Psoas muscle (tissue), 8 donors: Measurements from ENCODE around the gene SLC43A2. TPM values are rescaled to one million over a fixed set of nuclear protein-coding genes. Genes with fewer than 3 reads are reported as not detected.
"Not testable (repeated sequence)": the region's sequence is repeated elsewhere in the genome, so short reads cannot be mapped to it uniquely, and the experiment has no call there.

Experiments
- ATAC-seq, 4 donors: fragments of 200-7000 bp; cut with Tn5 transposase; one replicate each; pipeline ENCODE4 v1.9.1; 2020; ENCODE audit warnings: moderate library complexity in 3 of 4, mild to moderate bottlenecking in 2 of 4
- DNase-seq, 2 donors: peaks; one replicate each; pipeline ENCODE4 v3.0.0-alpha.2; 2020
- H3K27ac ChIP-seq: fragments of 200-600 bp; one replicate; pipeline ENCODE4 v1.8.0; 2022
- H3K27me3 ChIP-seq, 3 donors: fragments of 200-600 bp in 1 of 3; one replicate each; pipeline versions ENCODE4 v1.6.1 to v1.8.0; 2013 to 2022; ENCODE audit warnings: low read length in 2 of 3, mild to moderate bottlenecking in 2 of 3, moderate library complexity in 1 of 3; ENCODE audit not compliant: insufficient read depth in 3 of 3
- H3K36me3 ChIP-seq, 2 donors: fragments of 200-600 bp in 1 of 2; one replicate each; pipeline versions ENCODE4 v1.6.1 to v1.8.0; 2013 to 2022; ENCODE audit warnings: low read depth in 1 of 2, mild to moderate bottlenecking in 1 of 2, moderate library complexity in 1 of 2; ENCODE audit not compliant: insufficient read depth in 1 of 2
- H3K4me1 ChIP-seq: fragments of 200-600 bp; one replicate; pipeline ENCODE4 v1.8.0; 2022
- H3K4me3 ChIP-seq: fragments of 200-600 bp; one replicate; pipeline ENCODE4 v1.8.0; 2022; ENCODE audit warnings: mild to moderate bottlenecking
- H3K9me3 ChIP-seq: fragments of 200-600 bp; one replicate; pipeline ENCODE4 v1.8.0; 2022
- WGBS, 3 donors: extraction: QIAGEN DNeasy Blood & Tissue Kit; methylation state at CpG; one replicate each; pipeline versions ENCODE4 v1.1.6 to v1.1.7; 2013; 5-methylcytosine and 5-hydroxymethylcytosine counted together
- intact Hi-C, 2 donors: fragments of 100-400 bp; cut with DNase I; formaldehyde crosslinking; loops; one replicate each; pipeline versions ENCODE4 v1.11.0 to v1.14.2; 2022
- long read RNA-seq, 2 donors: library from polyadenylated mRNA; unstranded; transcript quantifications; one replicate each; pipeline ENCODE4 v2.0.0, GENCODE V29; 2021
- polyA plus RNA-seq, 3 donors: library from polyadenylated mRNA; stranded (reverse); fragments of 200-250 nt; gene quantifications; one replicate each; pipeline ENCODE4 v1.2.3, GENCODE V29; 2013
- total RNA-seq, 4 donors: library from RNA; stranded (reverse); fragmentation: NEBNext Ultra II Directional in 2 of 4; extraction: Animal tissue kit (Norgen Biotek cat#: 25700) in 2 of 4; gene quantifications; one replicate each; pipeline versions ENCODE4 v1.2.1 to v1.2.4, GENCODE V29; 2021 to 2023
- TF ChIP-seq, protein P1 (sequence below): fragments of 200-600 bp; IDR thresholded peaks from one replicate; pipeline ENCODE4 v1.8.0; 2022; ENCODE audit warnings: antibody characterized with exemption
- donor health status: healthy with polysubstance abuse.
- donor health status: DM: no; HTN: no; CAD: no; lungs with moderate emphysema.
- donor health status: Bipolar disorder and iron deficiency.
- donor health status: healthy.
- donor health status: DM: yes; HTN: yes; CAD: no.
- donor health status: DM: no; HTN: no; CAD: no.
- donor health status: DM: no; HTN: no; CAD: no.
- donor health status: DM: yes; HTN: yes; CAD: no.

Gene SLC43A2
- total RNA-seq, result 10 to 100 TPM; 10.1 to 70.5 (median 30.0) TPM
- 10 to 100 TPM in 2 of 3 donors, 1 to 10 TPM in 1; 9.5 to 21.7 (median 19.0) TPM for polyA plus RNA-seq
- long read RNA-seq, donor 1, full-length matches to known transcripts, result 25 of 62 reads
- long read RNA-seq, donor 1, partial matches to known transcripts, result 8 of 62 reads
- long read RNA-seq, donor 1, other reads (novel, unspliced or antisense), result 29 of 62 reads
- long read RNA-seq, donor 2, full-length matches to known transcripts, result 23 of 65 reads
- long read RNA-seq, donor 2, partial matches to known transcripts, result 11 of 65 reads
- long read RNA-seq, donor 2, other reads (novel, unspliced or antisense), result 31 of 65 reads

DNA sequence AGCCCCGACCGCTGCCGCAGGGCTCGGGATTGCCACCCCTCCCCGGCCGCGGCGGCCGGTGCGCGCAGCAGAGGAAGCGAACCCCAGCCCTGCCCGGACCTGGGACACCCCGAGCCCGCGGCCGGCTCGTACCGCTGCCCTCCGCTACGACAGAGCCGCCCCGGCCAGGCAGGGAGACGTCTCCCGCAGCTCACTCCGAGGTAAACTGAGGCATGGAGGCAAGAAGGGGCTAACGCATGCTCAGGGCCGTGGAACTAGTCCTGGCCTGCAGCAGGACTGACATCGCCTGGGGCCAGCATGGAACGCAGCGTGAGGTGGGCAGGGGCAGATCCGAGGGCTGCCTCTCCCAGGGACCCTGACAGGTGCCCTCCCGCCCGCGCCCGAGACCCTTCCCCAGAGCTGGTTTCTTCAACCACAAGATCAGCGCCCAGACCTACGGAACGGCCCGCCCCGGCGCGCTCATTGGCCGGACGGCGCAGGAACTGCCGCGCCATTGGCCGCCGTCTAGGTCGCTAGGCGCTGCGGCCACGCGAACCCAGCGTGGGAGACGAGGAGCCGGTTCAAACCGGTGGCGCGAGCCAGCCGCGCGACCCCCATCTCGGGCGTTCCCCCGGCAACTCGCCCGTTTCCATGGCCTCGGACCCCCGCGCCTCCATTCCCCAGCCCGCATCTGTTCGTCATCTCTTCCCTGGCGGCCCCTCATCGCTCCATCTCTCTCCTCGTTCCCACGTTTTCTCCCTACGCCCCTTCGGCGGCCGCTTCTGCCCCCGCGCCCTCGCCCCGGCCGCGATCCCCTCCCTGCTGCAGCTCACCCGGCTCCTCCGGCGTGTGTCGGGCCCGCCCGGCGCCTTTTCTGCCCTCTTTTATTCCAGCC is at the start of gene SLC43A2:
Gene SLC43A2, minus strand, starts transcription at position 853 of the 874 bp plus-strand sequence. CDS start 960 bp downstream, outside the sequence.
- peaks cover 0 to 22% of the 10 kb centered on the region in 2 donors for H3K36me3 ChIP-seq
- H3K4me1 ChIP-seq, result peaks cover 29% of the 10 kb centered on the region
- DNase-seq (peak; percentile 82 to 89), ATAC-seq (peak; percentile 78 to 86 (median 82))
- H3K27ac ChIP-seq, result peak within 1 kb of the TSS; percentile 92
- H3K4me3 ChIP-seq, result peak within 1 kb of the TSS; percentile 93
- TF ChIP-seq, protein P1, sequence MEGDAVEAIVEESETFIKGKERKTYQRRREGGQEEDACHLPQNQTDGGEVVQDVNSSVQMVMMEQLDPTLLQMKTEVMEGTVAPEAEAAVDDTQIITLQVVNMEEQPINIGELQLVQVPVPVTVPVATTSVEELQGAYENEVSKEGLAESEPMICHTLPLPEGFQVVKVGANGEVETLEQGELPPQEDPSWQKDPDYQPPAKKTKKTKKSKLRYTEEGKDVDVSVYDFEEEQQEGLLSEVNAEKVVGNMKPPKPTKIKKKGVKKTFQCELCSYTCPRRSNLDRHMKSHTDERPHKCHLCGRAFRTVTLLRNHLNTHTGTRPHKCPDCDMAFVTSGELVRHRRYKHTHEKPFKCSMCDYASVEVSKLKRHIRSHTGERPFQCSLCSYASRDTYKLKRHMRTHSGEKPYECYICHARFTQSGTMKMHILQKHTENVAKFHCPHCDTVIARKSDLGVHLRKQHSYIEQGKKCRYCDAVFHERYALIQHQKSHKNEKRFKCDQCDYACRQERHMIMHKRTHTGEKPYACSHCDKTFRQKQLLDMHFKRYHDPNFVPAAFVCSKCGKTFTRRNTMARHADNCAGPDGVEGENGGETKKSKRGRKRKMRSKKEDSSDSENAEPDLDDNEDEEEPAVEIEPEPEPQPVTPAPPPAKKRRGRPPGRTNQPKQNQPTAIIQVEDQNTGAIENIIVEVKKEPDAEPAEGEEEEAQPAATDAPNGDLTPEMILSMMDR, result no peak
- H3K9me3 ChIP-seq, result no peaks in the 10 kb centered on the region
- H3K27me3 ChIP-seq, result no peaks in the 10 kb centered on the region
- WGBS, 3 donors, result 0 to 1% (median 1%) methylated on average over 62 to 95 of the region's 95 CpGs
- intact Hi-C loops, result loop anchor here (5.0 kb wide), 2 partner anchors 36 to 366 kb away; no protein-coding TSS in a partner anchor

- intact Hi-C loops, result loop anchor here in 1 of 2 donors (5.0 kb wide), 1 partner anchor 36 kb away; the partner anchor contains the start of gene TLCD2
- Histone ChIP-seq H3K27me3 (no peaks in the 10 kb centered on the region), H3K4me3 (no peak overlapping the region), H3K4me1 (no peaks in the 10 kb centered on the region), H3K36me3 (peaks cover 34 to 100% of the 10 kb centered on the region in 2 donors), H3K9me3 (no peaks in the 10 kb centered on the region), H3K27ac (no peak overlapping the region)
- ATAC-seq, result no peak
- DNase-seq, result peak in 1 of 2 donors; percentile 41
- TF ChIP-seq, protein P1, result no peak
- WGBS, 3 donors, result 86 to 93% (median 89%) methylated on average over 13 of the region's 13 CpGs
These were observed 47.8 kb upstream of the SLC43A2 start for GRCh38 chr17:1676401-1676800.

DNA sequence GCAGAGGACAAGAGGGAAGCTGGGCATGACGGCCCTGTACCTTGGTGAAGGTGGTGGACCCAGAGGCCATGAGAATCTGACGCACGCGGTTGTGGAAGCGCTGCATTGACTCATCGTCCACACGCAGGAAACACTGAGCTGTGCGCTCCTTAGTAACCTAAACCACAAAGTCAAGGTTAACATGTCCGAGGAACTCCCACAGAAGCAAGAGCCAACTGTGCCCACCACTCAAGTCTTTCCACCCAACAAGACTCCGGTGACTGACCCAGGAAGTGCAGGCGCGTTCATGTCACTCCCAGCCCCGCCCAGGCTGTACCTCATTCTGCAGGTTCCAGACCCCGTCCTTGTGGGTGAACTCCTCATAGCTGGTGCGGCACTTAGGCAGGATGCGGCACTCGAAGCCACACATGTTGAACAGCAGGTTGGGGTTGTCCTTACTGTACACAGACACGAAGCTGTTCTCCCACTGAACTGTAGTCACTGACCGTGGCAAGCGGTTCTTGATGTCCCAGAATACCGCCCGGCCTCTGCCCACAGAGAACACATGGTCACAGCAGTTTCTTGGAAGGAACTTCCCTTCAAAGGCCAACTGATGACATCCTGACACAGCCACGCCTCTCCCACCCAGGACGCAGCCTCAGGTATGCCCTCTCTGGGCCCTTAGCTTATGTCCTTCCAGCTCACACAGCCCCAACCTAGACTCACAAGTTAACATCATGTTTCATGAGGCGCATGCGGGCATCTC is 44.6 kb upstream of the SLC43A2 start:
- TF ChIP-seq, protein P1, result no peak
- DNase-seq (peak in 1 of 2 donors; percentile 32), ATAC-seq (no peak)
- Histone ChIP-seq H3K27ac (no peak overlapping the region), H3K36me3 (peaks cover 29 to 98% of the 10 kb centered on the region in 2 donors), H3K9me3 (no peaks in the 10 kb centered on the region), H3K4me1 (peaks cover 10% of the 10 kb centered on the region), H3K4me3 (no peak overlapping the region), H3K27me3 (no peaks in the 10 kb centered on the region)
- intact Hi-C loops, result no loop called here
- 77 to 90% (median 83%) methylated on average over 26 of the region's 26 CpGs for WGBS, 3 donors

DNA sequence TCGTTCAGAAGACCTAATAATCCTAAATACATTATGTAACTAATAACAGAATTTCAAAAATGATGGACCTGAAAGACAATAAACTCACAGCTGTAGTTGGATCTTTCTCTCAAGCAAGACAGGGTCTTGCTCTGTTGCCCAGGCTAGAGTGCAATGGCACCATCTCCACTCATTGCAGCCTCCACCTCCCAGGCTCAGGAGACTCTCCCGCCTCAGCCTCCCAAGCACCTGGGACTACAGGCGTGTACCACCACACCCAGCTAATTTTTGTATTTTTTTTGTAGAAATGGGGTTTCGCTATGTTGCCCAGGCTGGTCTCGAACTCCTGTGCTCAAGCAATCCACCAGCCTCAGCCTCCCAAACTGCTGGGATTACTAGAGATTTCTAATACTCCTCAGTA is 35.3 kb upstream of the SLC43A2 start:
- WGBS, 3 donors, result 83 to 89% (median 88%) methylated on average over 5 of the region's 5 CpGs
- not testable (repeated sequence) for H3K4me1 ChIP-seq, DNase-seq, ATAC-seq, H3K27me3 ChIP-seq, H3K9me3 ChIP-seq, H3K4me3 ChIP-seq
- intact Hi-C loops, result loop anchor here in 1 of 2 donors (10.0 kb wide), 2 partner anchors 361 to 651 kb away; partner anchors contain the start of gene RTN4RL1
- peak overlapping the region; percentile 27 for H3K27ac ChIP-seq
- peaks cover 22 to 99% of the 10 kb centered on the region in 2 donors for H3K36me3 ChIP-seq
